Measurements from ENCODE around the gene GASK1B.

GRCh38 chr4:158201322-158201721, 28.5 kb upstream of the GASK1B start:
- TF ChIP-seq POLR2A (IDR thresholded peaks at IDR 0.05): no peak
- no peak for TF ChIP-seq CTCF (IDR thresholded peaks at IDR 0.05 in 4 of 5, conservative IDR thresholded peaks at IDR 0.05 in 1 of 5)

Data from gastrocnemius medialis (tissue), 4 donors.